Activated CD4-positive, CD25-positive, alpha-beta regulatory T cell treated with anti-CD3 and anti-CD28 coated beads, Interleukin-2, amount 50 U/mL, for 16 hours (primary cell): ENCODE data around the gene SPNS2.

ENCODE experiments used
- DNase-seq: peaks from one replicate; pipeline ENCODE4 v3.0.0-alpha.2; 2020; ENCODE audit warnings: low read depth, low spot score

The SPNS2 gene

GRCh38 chr17:4588391-4588790 is 89.7 kb downstream of the SPNS2 start:
- no peak for DNase-seq
